Gastroesophageal sphincter (tissue), 3 donors: ENCODE data around the gene PXN.

Source experiments
- CTCF ChIP-seq, 4 experiments: fragments of 200-600 bp in 2 of 4; fragments of 450-650 bp in 2 of 4; sonication (generic) in 1 of 4; IDR thresholded peaks; one replicate each; pipeline ENCODE4 v1.5.1; 2017 to 2019; ENCODE audit warnings: antibody characterized with exemption in 4 of 4, mild to moderate bottlenecking in 2 of 4, moderate library complexity in 2 of 4
- EP300 ChIP-seq: sonication (generic); formaldehyde crosslinking; IDR thresholded peaks from one replicate; pipeline ENCODE4 v1.6.1; 2017; ENCODE audit warnings: antibody characterized with exemption, mild to moderate bottlenecking
- POLR2A ChIP-seq, 2 donors: fragments of 450-650 bp; IDR thresholded peaks; one replicate each; pipeline ENCODE4 v1.6.1; 2017; ENCODE audit warnings: antibody characterized with exemption in 2 of 2, mild to moderate bottlenecking in 2 of 2, moderate library complexity in 1 of 2
- POLR2AphosphoS5 ChIP-seq: sonication (generic); formaldehyde crosslinking; IDR thresholded peaks from one replicate; pipeline ENCODE4 v1.6.1; 2017; ENCODE audit warnings: antibody characterized with exemption

GRCh38 chr12:120260607-120261006, 4.9 kb downstream of the PXN start:
- TF ChIP-seq CTCF (IDR thresholded peaks at IDR 0.05) (no peak), POLR2AphosphoS5 (no peak), POLR2A (IDR thresholded peaks at IDR 0.05) (no peak), EP300 (no peak)
